Neuronal stem cell (in vitro differentiated cells): ENCODE measurements around the gene SNX24.

Source experiments
- DNase-seq: peaks from one replicate; pipeline ENCODE4 v3.0.0-alpha.2; 2013; ENCODE audit warnings: low spot score
- H2AFZ ChIP-seq: one replicate; pipeline ENCODE4 v1.6.1; 2013; ENCODE audit warnings: mild to moderate bottlenecking, low read length, inconsistent platforms
- H2AK5ac ChIP-seq: 2 replicates; pipeline ENCODE4 v1.6.1; 2013; ENCODE audit warnings: low read depth, mild to moderate bottlenecking, inconsistent platforms, low read length, moderate library complexity, mixed read lengths
- H2BK120ac ChIP-seq: 2 replicates; pipeline ENCODE4 v1.6.1; 2013; ENCODE audit warnings: low read depth, mild to moderate bottlenecking, inconsistent platforms, low read length, moderate library complexity, mixed read lengths
- H2BK12ac ChIP-seq: one replicate; pipeline ENCODE4 v1.6.1; 2013; ENCODE audit warnings: low read length, inconsistent platforms
- H2BK15ac ChIP-seq: 2 replicates; pipeline ENCODE4 v1.6.1; 2013; ENCODE audit warnings: mild to moderate bottlenecking, low read length, inconsistent platforms, mixed read lengths
- H2BK5ac ChIP-seq: one replicate; pipeline ENCODE4 v1.6.1; 2013; ENCODE audit warnings: inconsistent platforms, mild to moderate bottlenecking, low read length, moderate library complexity
- H3K14ac ChIP-seq: one replicate; pipeline ENCODE4 v1.6.1; 2013; ENCODE audit warnings: low read length, inconsistent platforms
- H3K18ac ChIP-seq: 2 replicates; pipeline ENCODE4 v1.6.1; 2013; ENCODE audit warnings: low read length, inconsistent platforms
- H3K23ac ChIP-seq: 2 replicates; pipeline ENCODE4 v1.6.1; 2013; ENCODE audit warnings: low read depth, mild to moderate bottlenecking, mixed read lengths, low read length, inconsistent platforms; ENCODE audit not compliant: poor library complexity
- H3K27ac ChIP-seq: replicated peaks from 3 replicates; pipeline ENCODE4 v1.5.1; 2013; ENCODE audit warnings: low read length, inconsistent platforms
- H3K27me3 ChIP-seq, 3 experiments: 2 replicates each; pipeline ENCODE4 v1.6.1; 2013; ENCODE audit warnings: low read length in 3 of 3, mild to moderate bottlenecking in 2 of 3, inconsistent platforms in 1 of 3, low read depth in 1 of 3, mixed read lengths in 1 of 3, moderate library complexity in 1 of 3; ENCODE audit not compliant: control insufficient read depth in 3 of 3, insufficient read depth in 3 of 3
- H3K36me3 ChIP-seq, 2 donors: replicated peaks in 1 of 2; 2 replicates each; pipeline ENCODE4 v1.6.1; 2013; ENCODE audit warnings: low read length in 2 of 2; ENCODE audit not compliant: control insufficient read depth in 2 of 2, insufficient read depth in 2 of 2
- H3K4ac ChIP-seq: 2 replicates; pipeline ENCODE4 v1.6.1; 2013; ENCODE audit warnings: inconsistent platforms, mild to moderate bottlenecking, low read length, moderate library complexity
- H3K4me1 ChIP-seq, 2 donors: 1 replicate in 1 of 2; 2 replicates in 1 of 2; pipeline ENCODE4 v1.6.1; 2013; ENCODE audit warnings: low read length in 2 of 2, low read depth in 1 of 2; ENCODE audit not compliant: control insufficient read depth in 2 of 2, insufficient read depth in 1 of 2
- H3K4me2 ChIP-seq: one replicate; pipeline ENCODE4 v1.6.1; 2013; ENCODE audit warnings: mild to moderate bottlenecking, low read length, inconsistent platforms; ENCODE audit not compliant: insufficient read depth, poor library complexity, severe bottlenecking
- H3K4me3 ChIP-seq, 2 donors: 2 replicates each; pipeline ENCODE4 v1.5.1; 2013; ENCODE audit warnings: low read length in 2 of 2, mild to moderate bottlenecking in 2 of 2, inconsistent platforms in 1 of 2, moderate library complexity in 1 of 2
- H3K79me1 ChIP-seq: one replicate; pipeline ENCODE4 v1.6.1; 2013; ENCODE audit warnings: low read depth, mild to moderate bottlenecking, inconsistent platforms, low read length, moderate library complexity
- H3K9ac ChIP-seq: one replicate; pipeline ENCODE4 v1.6.1; 2013; ENCODE audit warnings: mild to moderate bottlenecking, low read depth, low read length, inconsistent platforms; ENCODE audit not compliant: poor library complexity
- H3K9me3 ChIP-seq, 2 donors: replicated peaks in 1 of 2; 2 replicates each; pipeline versions ENCODE3 to v1.6.1; 2013; ENCODE audit warnings: low read length in 2 of 2, mild to moderate bottlenecking in 2 of 2, inconsistent platforms in 1 of 2, low read depth in 1 of 2, mixed read lengths in 1 of 2, moderate library complexity in 1 of 2; ENCODE audit not compliant: control insufficient read depth in 2 of 2, insufficient read depth in 1 of 2
- H4K8ac ChIP-seq: one replicate; pipeline ENCODE4 v1.6.1; 2013; ENCODE audit warnings: low read depth, mild to moderate bottlenecking, inconsistent platforms, low read length, moderate library complexity
- H4K91ac ChIP-seq: one replicate; pipeline ENCODE4 v1.6.1; 2013; ENCODE audit warnings: low read length, low read depth, mild to moderate bottlenecking, inconsistent platforms; ENCODE audit not compliant: poor library complexity
- WGBS, 2 donors: extraction: QIAGEN DNeasy Blood & Tissue Kit; methylation state at CpG; one replicate each; pipeline ENCODE4 v1.1.7; 2013; ENCODE audit warnings: missing lambda C conversion rate in 2 of 2, mixed read lengths in 1 of 2; ENCODE audit not compliant: insufficient read length in 2 of 2, insufficient replicate concordance in 1 of 2; ENCODE audit errors: extremely low coverage in 2 of 2; 5-methylcytosine and 5-hydroxymethylcytosine counted together

Gene SNX24

DNA sequence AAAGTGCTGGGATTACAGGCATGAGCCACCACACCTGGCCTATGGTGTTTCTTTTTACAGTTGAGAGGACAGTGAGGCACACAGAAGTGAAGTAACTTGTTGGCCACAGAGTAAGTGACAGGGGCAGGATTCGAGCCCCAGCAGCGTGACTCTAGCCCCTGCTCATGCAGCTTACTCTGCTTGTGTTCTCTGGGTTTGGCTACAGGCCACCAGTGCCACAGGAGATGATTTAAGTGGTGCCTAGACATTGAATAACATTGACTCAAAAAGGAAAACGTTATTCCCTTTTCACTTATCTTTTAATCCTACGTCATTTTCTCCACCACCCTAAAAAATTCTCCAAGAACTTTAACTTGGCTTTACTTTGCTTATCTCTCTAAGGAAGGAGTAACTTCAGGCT, 61.4 kb downstream of the SNX24 start:
- H3K9me3 ChIP-seq, result no peaks in the 10 kb centered on the region
- H3K4ac ChIP-seq, result no peak overlapping the region
- H3K23ac ChIP-seq, result no peak overlapping the region
- no peak overlapping the region for H2BK15ac ChIP-seq
- H2BK5ac ChIP-seq, result no peak overlapping the region
- no peak overlapping the region for H4K8ac ChIP-seq
- DNase-seq, result no peak
- H3K4me3 ChIP-seq, result no peak overlapping the region
- H3K27ac ChIP-seq, result no peak overlapping the region
- no peak overlapping the region for H4K91ac ChIP-seq
- H3K36me3 ChIP-seq, result no peaks in the 10 kb centered on the region
- H3K4me2 ChIP-seq, result no peak overlapping the region
- no peak overlapping the region for H2AK5ac ChIP-seq
- no peak overlapping the region for H2BK120ac ChIP-seq
- H3K9ac ChIP-seq, result no peak overlapping the region
- H3K18ac ChIP-seq, result no peak overlapping the region
- H3K14ac ChIP-seq, result no peak overlapping the region
- H3K79me1 ChIP-seq, result no peaks in the 10 kb centered on the region
- 100% methylated on average over 1 of the region's 4 CpGs; no CpG with 5 or more reads in 1 of the 2 donors for WGBS, 2 donors
- no peak overlapping the region for H2BK12ac ChIP-seq
- H3K4me1 ChIP-seq, result peaks cover 0 to 6% of the 10 kb centered on the region in 2 donors
- H3K27me3 ChIP-seq, result no peaks in the 10 kb centered on the region
- no peak overlapping the region for H2AFZ ChIP-seq

DNA sequence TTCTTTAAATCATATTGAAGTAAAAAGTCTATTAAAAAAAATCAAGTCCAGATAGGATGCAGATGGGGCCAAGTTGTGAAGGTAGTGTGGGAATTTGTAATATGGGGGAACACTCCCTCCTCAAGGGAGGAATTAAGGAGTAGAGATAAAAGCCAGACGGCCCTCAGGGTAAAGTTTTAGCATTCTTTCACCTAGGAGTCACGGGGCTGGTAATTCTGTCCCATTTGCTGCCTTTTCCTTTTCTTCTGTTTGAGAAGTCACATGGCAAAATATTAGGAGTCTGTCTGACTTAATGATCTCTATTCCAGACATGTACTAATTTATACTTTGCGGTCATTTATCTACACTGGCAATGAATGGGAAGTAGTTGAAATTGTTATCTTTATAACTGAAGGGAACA, 61.9 kb downstream of the SNX24 start:
- H2BK120ac ChIP-seq, result no peak overlapping the region
- H3K4me1 ChIP-seq, result peaks cover 0 to 6% of the 10 kb centered on the region in 2 donors
- no peak overlapping the region for H3K23ac ChIP-seq
- no peaks in the 10 kb centered on the region for H3K79me1 ChIP-seq
- no peak overlapping the region for H2BK15ac ChIP-seq
- H3K9ac ChIP-seq, result no peak overlapping the region
- H4K91ac ChIP-seq, result no peak overlapping the region
- no peak overlapping the region for H3K4me3 ChIP-seq
- no peaks in the 10 kb centered on the region for H3K36me3 ChIP-seq
- DNase-seq, result no peak
- no peaks in the 10 kb centered on the region for H3K27me3 ChIP-seq
- no peak overlapping the region for H3K4me2 ChIP-seq
- H3K27ac ChIP-seq, result no peak overlapping the region
- no peak overlapping the region for H4K8ac ChIP-seq
- no CpG with 5 or more reads among the region's 3 CpGs for WGBS, 2 donors
- no peak overlapping the region for H3K4ac ChIP-seq
- no peak overlapping the region for H3K14ac ChIP-seq
- no peak overlapping the region for H2BK12ac ChIP-seq
- no peak overlapping the region for H2AK5ac ChIP-seq
- H3K9me3 ChIP-seq, result no peaks in the 10 kb centered on the region
- no peak overlapping the region for H2AFZ ChIP-seq
- no peak overlapping the region for H3K18ac ChIP-seq
- no peak overlapping the region for H2BK5ac ChIP-seq

DNA sequence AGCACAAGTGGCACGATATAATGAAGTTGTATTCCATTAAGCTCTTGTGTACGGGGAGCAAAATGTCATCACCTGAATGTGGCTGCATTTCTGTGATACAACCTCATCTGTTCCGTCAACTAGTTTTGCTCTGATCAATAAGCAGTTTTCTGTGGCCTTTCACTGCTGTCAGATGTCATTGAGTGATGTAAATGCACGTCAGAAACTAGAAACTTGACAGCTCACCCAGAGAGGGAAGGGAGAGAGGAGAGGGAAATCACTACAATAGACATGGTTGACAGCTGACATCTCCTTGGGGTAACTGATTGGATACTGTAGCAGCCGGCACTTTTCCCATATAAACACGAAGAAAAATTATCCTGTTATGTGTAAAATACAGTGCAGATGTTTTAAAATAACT, 62.7 kb downstream of the SNX24 start:
- no peak overlapping the region for H3K27ac ChIP-seq

DNA sequence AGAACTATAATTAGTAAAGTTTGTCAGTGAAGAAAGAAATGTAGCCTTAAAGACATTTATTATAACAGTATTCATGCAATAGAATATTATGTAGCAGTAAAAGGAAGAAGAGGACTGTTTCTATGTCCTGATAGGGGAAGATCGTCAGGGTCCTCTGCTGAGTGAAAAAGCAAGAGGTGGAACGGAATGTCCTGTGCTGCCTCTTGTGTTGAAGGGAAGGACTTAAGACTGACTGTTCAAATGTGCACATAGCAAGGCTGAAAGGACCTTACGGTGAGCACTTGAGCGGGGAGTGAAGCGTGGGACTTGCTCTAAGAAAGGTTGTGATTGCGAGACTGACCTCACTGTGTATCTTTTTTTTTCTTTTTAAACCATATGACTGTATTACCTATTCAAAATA, 63.2 kb downstream of the SNX24 start:
- no peak overlapping the region for H4K91ac ChIP-seq
- no peaks in the 10 kb centered on the region for H3K9me3 ChIP-seq
- H2BK12ac ChIP-seq, result no peak overlapping the region
- H3K79me1 ChIP-seq, result no peaks in the 10 kb centered on the region
- no peak overlapping the region for H3K18ac ChIP-seq
- H2AK5ac ChIP-seq, result no peak overlapping the region
- H3K27me3 ChIP-seq, result no peaks in the 10 kb centered on the region
- H3K4me1 ChIP-seq, result peaks cover 0 to 6% of the 10 kb centered on the region in 2 donors
- H3K4me2 ChIP-seq, result no peak overlapping the region
- WGBS, 2 donors, result no CpG with 5 or more reads among the region's 6 CpGs
- H4K8ac ChIP-seq, result no peak overlapping the region
- H3K23ac ChIP-seq, result no peak overlapping the region
- H2BK15ac ChIP-seq, result no peak overlapping the region
- no peak overlapping the region for H2AFZ ChIP-seq
- no peak overlapping the region for H3K14ac ChIP-seq
- H3K4ac ChIP-seq, result no peak overlapping the region
- no peak overlapping the region for H3K4me3 ChIP-seq
- H3K9ac ChIP-seq, result no peak overlapping the region
- no peak overlapping the region for H3K27ac ChIP-seq
- DNase-seq, result no peak
- no peak overlapping the region for H2BK120ac ChIP-seq
- H3K36me3 ChIP-seq, result no peaks in the 10 kb centered on the region
- H2BK5ac ChIP-seq, result no peak overlapping the region

More for the DNA sequence above, 62.7 kb downstream of the SNX24 start:
- Histone ChIP-seq H3K36me3 (no peaks in the 10 kb centered on the region), H4K91ac (no peak overlapping the region), H3K23ac (no peak overlapping the region), H3K79me1 (no peaks in the 10 kb centered on the region), H3K4me3 (no peak overlapping the region), H3K14ac (no peak overlapping the region), H3K9ac (no peak overlapping the region), H3K27me3 (no peaks in the 10 kb centered on the region), H2BK15ac (no peak overlapping the region), H3K9me3 (no peaks in the 10 kb centered on the region), H2AK5ac (no peak overlapping the region), H3K4me1 (peaks cover 0 to 6% of the 10 kb centered on the region in 2 donors), H3K4me2 (no peak overlapping the region), H3K4ac (no peak overlapping the region), H4K8ac (no peak overlapping the region), H2AFZ (no peak overlapping the region), H2BK120ac (no peak overlapping the region), H2BK12ac (no peak overlapping the region), H2BK5ac (no peak overlapping the region), H3K18ac (no peak overlapping the region)
- WGBS, 2 donors, result no CpG with 5 or more reads among the region's 6 CpGs
- no peak for DNase-seq
